GM18870 (cell line): ENCODE data around the gene NR2C2AP.

ENCODE experiments used
- ATAC-seq: cut with Tn5 transposase; IDR thresholded peaks from one replicate; pipeline ENCODE4 v1.9.1; 2021; ENCODE audit warnings: moderate library complexity; ENCODE audit not compliant: unreplicated experiment

The NR2C2AP gene

DNA sequence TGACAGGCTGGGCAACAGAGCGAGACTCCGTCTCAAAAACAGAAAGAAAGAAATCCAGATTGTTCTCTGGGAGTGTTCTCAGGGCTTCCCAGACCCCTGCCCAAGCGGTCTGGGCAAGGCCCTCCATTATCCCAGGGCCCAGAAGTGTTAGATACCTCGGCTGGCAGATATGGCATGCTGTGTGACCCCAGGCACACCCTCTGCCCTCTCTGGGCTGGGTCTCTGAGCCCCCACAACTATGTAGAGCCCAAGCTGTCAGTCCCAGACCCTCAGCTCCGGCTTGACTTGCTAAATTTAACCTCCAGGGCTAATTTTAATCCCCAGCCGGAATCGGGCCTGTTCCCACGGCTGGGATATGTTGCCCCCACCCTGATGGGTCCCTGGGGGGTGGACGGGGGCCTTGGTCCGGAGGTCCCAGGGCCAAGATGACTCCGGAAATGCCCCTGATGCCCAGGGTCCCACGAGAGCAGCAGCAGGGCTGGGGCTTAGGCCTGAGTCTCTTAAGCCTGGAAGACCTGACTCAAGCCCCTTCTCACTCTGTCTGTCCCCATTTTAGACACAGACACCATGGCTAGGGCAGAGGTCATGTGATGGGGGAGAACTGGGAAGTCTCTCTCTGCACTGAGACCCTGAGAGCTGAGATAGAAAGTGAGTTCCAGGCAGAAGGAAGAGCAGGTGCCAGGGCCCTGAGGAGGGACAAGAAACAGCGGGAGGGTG, 50.4 kb downstream of the NR2C2AP start:
- no peak for ATAC-seq

DNA sequence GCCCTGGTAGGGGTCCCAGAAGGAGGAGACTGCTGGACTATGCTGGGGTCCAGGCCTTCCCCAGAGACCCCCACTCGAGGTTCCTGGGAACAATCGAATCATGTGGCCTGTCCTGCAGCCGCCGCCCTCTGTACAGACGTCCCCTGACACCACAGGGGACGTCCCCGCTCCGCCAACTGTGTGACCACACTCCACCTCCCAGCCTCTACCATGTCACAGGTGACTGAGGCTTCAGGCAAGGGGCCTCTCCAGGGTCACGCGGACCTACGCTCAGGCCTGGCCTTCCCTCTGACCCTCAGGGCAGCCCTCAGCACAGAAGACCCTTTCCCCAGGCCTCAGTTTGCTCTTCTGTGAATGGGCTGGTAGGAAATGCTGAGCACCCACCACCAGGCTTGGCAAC, 51.8 kb downstream of the NR2C2AP start:
- peak; percentile 42 for ATAC-seq
